T1000 (cell line): ENCODE data around the gene HCRTR1.
A peak's percentile ranks its signal among the peaks of the same experiment; 100 is the strongest.
"Not testable (repeated sequence)": the region's sequence is repeated elsewhere in the genome, so short reads cannot be mapped to it uniquely, and the experiment has no call there.

ENCODE experiments used
- DNase-seq: peaks from one replicate; lab custom pipeline; 2025; ENCODE audit warnings: mixed read lengths; lab: John Stamatoyannopoulos, UW

Gene HCRTR1

DNA sequence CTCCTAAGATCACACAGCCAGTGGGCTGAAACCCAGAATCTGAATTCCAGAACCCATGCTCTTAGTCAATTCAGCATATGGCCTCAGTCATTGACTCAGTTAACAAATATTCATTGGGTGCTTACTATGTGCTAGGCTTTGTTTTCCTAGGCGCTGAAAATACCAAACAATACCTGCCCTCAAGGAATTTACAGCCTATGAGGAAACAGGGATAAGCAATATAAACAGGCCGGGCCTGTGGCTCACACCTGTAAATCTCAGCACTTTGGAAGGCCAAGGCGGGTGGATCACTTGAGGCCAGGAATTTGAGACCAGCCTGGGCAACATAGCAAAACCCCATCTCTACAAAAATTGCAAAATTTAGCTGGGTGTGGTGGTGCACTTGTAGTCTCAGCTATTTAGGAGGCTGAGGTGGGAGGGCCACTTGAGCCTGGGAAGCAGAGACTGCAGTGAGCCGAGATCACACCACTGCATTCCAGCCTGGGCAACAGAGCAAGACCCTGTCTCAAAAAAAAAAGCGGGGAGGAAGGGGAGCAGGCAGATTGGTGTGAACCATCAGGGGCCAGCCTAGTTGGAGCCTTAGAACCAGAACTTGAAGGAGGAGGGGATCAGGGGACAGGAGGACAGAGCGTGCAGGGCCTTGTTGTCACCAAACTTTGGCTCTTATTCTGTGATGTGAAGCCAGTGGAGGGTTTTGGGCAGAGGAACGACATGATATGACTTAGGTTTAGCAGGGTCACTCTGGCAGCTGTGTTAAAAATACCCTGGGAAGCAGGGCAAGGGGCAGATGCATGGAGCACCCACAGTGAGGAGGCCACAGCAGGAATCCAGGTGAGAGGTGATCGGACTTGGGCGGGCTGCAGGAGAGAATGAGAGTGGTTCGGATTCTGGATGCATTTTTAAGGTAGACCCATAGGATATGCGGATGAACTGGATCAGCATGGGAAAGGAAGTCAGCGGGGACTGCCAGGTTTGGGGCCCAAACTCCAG is 35.4 kb upstream of the HCRTR1 start:
- no peak for DNase-seq

DNA sequence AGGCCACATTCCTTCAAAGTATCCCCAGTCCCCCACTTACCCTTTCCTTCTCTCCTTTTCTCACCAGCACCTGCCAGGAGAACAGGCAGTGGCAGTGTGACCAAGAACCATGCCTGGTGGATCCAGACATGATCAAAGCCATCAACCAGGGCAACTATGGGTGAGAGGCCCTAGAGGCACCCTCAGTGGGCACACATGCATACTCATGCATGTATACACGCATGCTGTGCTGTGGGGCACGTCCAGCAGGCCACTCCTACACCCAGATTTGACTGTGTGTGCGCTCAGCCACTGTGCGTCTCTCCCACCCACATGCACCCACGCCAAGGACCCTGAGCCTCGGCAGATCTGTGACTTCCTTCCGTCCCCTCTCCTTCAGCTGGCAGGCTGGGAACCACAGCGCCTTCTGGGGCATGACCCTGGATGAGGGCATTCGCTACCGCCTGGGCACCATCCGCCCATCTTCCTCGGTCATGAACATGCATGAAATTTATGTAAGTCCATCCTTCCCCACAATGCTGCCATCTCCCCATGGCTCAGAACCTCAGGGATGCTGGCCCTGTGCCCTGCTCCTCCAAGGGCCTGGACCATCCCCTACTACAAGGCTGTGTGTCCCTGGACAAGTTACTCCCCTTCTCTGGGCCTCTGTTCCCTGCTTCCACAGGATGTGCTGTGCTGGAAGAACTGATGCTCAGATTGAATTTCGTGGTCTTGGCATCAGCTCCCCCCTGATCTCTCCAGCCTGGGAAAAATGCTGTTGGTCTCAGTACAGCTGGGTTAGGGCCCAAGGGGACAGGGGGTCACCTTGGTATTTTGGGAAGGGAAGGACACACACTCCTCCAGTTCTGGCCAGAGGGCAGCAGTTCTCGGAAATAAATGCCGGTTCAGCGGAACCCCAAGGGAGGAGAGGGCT is 34.2 kb upstream of the HCRTR1 start:
- DNase-seq, result no peak

DNA sequence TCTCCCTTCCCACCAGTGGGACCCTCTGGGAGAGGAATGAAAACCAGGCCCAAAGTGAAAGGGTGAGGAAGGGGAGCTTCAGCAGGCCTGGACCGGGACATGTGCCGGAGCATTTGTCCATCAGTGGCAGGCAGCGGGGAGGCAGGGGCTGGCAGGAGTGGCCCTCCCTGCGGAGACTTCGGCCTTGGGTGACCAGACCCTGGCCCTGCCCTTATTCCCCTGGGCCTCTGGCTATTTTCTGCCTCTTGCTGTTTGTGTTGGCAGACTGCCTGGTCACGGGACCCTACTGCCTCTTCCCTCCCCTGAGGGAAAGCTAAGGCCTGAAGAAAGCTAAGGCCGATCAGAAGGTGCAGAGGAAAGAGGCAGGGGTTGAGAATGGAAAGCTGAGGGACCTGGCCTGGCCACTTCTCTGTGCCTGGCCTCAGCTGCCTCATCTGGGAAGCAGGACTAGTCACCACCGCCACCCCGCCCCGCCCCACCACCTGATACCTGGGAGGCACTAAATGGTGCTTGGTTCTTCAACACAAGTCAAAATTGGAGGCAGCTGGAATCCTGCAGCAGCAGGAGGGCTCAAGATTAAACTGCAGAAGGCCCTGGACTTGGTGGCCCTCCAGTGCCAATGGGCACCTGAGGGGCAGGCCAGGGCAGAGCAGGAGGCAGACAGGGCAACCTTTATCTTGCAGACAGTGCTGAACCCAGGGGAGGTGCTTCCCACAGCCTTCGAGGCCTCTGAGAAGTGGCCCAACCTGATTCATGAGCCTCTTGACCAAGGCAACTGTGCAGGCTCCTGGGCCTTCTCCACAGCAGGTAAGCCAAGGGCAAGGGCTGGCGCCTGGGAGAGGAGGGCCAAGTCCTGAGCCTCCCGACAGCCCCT is 33.3 kb upstream of the HCRTR1 start:
- no peak for DNase-seq

DNA sequence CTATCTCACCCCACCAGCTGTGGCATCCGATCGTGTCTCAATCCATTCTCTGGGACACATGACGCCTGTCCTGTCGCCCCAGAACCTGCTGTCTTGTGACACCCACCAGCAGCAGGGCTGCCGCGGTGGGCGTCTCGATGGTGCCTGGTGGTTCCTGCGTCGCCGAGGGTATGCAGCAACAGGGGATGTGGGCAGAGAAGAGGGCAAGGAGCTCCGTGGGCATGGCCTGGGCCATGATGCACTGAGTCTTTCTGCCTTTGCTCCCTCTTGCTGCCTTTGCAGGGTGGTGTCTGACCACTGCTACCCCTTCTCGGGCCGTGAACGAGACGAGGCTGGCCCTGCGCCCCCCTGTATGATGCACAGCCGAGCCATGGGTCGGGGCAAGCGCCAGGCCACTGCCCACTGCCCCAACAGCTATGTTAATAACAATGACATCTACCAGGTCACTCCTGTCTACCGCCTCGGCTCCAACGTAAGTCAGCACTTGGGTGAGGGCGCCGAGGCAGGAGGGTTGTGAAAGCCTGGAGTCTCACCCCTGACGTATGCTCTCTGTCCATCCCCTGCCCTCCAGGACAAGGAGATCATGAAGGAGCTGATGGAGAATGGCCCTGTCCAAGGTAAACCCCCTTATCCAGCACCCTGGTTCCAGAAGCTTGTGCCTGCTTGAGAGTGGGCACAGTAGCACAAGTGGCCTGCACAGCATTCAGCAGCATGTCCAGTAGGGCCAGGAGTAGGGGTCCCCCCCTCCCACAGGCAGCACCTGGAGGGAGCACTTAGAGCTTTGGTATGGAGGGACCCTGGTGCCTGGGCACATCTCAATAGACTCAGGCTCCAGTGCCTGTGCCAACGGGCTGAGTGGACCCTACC is 32.4 kb upstream of the HCRTR1 start:
- no peak for DNase-seq

DNA sequence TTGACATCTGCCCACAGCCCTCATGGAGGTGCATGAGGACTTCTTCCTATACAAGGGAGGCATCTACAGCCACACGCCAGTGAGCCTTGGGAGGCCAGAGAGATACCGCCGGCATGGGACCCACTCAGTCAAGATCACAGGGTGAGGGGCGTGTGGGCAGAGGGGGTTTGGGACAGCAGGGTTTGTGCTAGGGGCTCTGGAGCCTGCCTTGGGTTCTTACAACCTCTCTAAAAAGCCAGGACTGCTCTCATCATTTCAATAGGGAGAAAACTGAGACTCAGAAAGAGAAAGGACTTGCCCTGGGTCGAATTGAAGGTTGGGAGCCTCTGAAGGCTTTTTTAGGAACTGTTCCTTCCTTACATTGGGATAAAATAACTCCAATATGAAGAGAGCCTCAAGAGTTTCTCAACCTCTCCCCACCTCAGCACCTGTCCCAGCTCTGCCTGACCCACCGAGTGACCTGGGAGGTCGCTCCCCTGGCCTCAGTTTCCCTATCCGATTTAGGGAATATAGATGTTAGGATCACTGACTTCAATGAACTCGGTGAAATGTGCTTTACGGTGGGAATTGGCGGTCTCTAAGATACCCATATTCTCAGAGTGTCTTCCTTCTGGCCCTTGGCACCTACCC is 31.6 kb upstream of the HCRTR1 start:
- DNase-seq, result no peak

DNA sequence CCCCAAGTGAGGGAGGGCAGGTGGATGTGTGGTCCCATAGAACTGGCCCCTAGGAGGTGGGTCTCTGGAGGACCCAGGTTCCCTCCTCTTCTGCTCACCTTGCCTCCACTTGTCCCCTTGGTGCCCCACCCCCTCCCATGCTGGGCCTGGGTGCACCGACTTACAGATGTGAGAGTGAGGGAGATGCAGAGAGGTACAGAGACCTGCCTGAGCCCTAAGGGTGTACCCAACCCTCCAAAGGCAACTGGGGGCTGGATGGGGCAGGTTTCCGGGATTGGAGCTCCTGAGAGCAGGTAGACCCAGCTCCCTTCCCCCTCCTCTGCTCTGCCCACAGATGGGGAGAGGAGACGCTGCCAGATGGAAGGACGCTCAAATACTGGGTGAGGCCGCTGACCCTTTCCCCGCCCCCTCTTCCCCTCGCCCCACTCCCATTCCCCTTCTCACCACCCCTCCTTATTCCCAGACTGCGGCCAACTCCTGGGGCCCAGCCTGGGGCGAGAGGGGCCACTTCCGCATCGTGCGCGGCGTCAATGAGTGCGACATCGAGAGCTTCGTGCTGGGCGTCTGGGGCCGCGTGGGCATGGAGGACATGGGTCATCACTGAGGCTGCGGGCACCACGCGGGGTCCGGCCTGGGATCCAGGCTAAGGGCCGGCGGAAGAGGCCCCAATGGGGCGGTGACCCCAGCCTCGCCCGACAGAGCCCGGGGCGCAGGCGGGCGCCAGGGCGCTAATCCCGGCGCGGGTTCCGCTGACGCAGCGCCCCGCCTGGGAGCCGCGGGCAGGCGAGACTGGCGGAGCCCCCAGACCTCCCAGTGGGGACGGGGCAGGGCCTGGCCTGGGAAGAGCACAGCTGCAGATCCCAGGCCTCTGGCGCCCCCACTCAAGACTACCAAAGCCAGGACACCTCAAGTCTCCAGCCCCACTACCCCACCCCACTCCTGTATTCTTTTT is 30.8 kb upstream of the HCRTR1 start:
- no peak for DNase-seq

DNA sequence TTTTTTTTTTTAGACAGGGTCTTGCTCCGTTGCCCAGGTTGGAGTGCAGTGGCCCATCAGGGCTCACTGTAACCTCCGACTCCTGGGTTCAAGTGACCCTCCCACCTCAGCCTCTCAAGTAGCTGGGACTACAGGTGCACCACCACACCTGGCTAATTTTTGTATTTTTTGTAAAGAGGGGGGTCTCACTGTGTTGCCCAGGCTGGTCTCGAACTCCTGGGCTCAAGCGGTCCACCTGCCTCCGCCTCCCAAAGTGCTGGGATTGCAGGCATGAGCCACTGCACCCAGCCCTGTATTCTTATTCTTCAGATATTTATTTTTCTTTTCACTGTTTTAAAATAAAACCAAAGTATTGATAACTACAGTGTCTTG is 30.2 kb upstream of the HCRTR1 start:
- not testable (repeated sequence) for DNase-seq

DNA sequence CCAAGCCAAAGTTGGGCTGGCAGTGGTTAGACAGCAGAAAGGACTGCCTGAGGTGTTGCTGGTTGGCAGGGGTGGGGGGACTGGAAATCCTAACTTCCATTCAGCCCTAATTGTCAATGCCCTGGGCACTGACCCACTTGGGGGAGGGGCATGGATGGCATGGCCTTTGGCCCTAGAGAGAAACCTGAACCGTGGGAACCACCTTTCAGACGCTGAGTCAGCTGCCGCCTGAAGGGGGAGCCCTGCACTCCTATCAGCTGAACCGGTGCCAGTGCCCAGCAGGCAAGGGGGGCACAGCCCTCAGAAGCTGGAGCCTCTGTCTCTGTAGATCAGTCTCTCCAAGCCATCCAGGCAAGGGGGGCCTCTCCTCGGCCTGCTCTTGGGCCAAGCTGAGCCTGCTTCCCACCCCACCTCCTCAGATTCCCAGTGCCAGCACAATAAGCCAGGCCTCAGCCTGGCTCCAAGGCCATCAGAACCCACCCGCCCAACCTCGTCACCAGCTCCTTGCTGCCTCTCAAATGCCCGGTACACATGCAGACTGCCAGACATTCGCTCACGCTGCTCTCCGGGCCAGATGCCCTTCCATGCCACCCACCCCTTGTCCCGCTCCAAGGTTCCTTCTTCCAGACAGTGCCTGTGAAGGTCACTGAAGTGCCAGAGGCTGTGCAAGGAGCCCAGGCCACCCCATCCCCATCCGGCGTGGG is 29.6 kb upstream of the HCRTR1 start:
- DNase-seq, result no peak

GRCh38 chr1:31588751-31589515 is 28.6 kb upstream of the HCRTR1 start:
- no peak for DNase-seq

- DNase-seq, result peak; percentile 72
These were observed 25.9 kb upstream of the HCRTR1 start for GRCh38 chr1:31591425-31592093.

- no peak for DNase-seq
These were observed 25.4 kb upstream of the HCRTR1 start for GRCh38 chr1:31592132-31592531.

DNA sequence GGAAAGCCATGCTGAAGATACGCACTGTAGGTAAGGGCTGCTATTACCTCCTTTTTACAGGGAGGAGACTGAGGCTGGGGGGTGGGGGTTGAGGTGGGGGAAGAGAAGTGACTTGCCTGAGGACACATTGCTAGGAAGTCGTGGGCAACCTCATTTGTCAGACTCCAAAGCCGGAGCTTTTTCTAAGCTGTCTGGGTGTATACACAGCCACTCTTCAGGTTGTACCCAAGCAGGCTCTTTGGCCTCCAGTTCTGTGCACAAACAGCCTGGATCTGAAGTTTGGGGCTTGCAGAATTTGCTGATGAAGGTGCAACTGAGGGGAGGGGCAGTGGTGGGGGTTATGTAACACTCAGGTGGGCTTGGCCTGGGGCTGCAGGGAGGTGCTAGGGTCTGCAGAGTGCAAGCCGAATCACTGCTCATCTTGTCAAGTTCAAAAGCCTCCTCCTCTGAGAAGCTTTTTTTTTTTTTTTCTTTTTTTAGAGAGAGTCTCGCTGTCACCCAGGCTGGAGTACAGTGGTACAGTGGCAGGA is 24.3 kb upstream of the HCRTR1 start:
- no peak for DNase-seq

- peak; percentile 43 for DNase-seq
These were observed 23.5 kb upstream of the HCRTR1 start for GRCh38 chr1:31593770-31594632.

- no peak for DNase-seq
These were observed 21.4 kb upstream of the HCRTR1 start for GRCh38 chr1:31595836-31596736.

DNA sequence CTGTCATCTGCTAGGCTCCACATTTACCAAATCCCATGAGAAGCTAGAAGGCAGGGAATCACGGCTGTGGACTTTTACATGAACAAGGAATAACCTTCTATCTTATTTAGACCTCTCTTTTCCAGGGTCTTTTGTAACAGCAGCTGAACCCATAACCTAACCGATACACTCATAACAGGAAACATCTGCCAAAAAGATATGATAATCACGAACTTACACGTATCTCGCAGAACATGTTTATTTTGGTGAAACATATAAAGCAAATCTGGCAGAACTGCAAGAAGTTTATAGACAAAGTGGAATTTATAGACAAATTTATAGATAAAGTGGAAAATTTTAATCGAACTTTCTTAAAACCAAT is 20.8 kb upstream of the HCRTR1 start:
- no peak for DNase-seq
